ENCODE data around the gene DAB2IP. TPM values are rescaled to one million over a fixed set of nuclear protein-coding genes. Genes with fewer than 3 reads are reported as not detected.
"Not testable (repeated sequence)": the region's sequence is repeated elsewhere in the genome, so short reads cannot be mapped to it uniquely, and the experiment has no call there.

The DAB2IP gene
- total and polyA plus RNA-seq, 5 donors, result 25.5 to 55.0 (median 42.1) TPM

- intact Hi-C loops (cut with DNase I), result no loop called here
- Histone ChIP-seq H3K27ac (ENCODE audit: low read length) (peak overlapping the region; percentile 71), H3K4me3 (ENCODE audit: low read length) (no peak overlapping the region), H3K4me1 (ENCODE audit: control insufficient read depth, insufficient read depth, low read length) (peaks cover 25% of the 10 kb centered on the region), H3K9me3 (ENCODE audit: control insufficient read depth, low read length) (no peaks in the 10 kb centered on the region), H3K27me3 (ENCODE audit: control insufficient read depth, insufficient read depth) (no peaks in the 10 kb centered on the region)
- 47% methylated on average over 11 of the region's 11 CpGs for WGBS
- no peak for DNase-seq
- ATAC-seq, result no peak
Measured at GRCh38 chr9:121613009-121613752, 38.3 kb upstream of the DAB2IP start.

DNA sequence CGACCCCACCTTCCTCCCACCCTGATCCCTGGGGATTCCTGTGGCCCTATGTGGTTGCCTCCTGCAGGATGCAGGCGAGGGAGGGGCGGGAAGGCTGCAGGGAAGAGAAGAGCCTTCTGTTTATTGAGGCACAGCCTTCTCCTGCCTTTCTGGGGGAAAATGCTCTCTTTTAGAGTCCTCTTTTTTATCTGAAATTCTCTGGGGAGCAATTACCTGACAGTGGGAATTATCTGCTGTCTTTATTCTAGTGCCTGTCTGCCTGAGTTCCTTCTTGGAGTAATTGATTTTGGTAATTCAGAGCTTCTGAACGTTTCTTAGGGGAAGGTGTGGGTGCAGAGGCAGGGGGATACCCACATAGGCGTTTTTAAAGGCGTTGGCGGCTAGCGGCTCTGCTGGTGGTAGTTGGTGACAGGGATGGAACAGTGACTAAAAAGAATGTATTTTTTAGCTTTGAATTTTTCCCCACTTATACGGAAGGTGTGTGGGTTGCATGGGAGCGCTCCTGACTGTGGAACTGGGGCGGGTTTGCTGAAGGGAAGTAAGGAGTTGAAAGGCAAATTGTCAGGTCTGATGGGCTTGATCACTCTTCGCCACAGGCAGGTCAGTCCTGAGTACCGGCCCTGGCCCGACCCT is 35.2 kb upstream of the DAB2IP start:
- H3K4me3 ChIP-seq (ENCODE audit: low read length), result no peak overlapping the region
- no peak overlapping the region for H3K27ac ChIP-seq (ENCODE audit: low read length)
- H3K4me1 ChIP-seq (ENCODE audit: control insufficient read depth, insufficient read depth, low read length), result peaks cover 10% of the 10 kb centered on the region
- no peak for ATAC-seq
- DNase-seq, result no peak
- H3K9me3 ChIP-seq (ENCODE audit: control insufficient read depth, low read length), result no peaks in the 10 kb centered on the region
- WGBS, result 84% methylated on average over 14 of the region's 14 CpGs
- no peaks in the 10 kb centered on the region for H3K27me3 ChIP-seq (ENCODE audit: control insufficient read depth, insufficient read depth)
- intact Hi-C loops (cut with DNase I), result no loop called here

DNA sequence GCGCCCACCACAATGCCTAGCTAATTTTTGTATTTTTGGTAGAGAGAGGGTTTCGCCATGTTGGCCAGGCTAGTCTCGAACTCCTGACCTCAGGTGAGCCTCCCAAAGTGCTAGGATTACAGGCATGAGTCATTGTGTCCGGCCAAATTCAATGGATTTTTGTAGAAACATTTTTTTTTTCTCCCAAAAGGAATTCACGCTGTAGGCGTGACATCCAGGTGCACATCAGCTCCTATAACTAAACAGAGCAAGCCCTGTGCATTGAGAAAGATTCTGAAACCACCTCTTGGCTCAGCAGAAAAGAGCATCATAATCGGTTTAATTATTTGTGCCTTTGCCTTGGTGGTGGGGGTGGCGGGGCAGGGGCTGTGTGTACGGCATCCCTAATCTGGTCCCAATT is 32.9 kb upstream of the DAB2IP start:
- ATAC-seq (no peak), DNase-seq (peak in 1 of 3 donors; percentile 3)
- Histone ChIP-seq H3K27ac (ENCODE audit: low read length) (no peak overlapping the region), H3K4me3 (ENCODE audit: low read length) (no peak overlapping the region), H3K9me3 (ENCODE audit: control insufficient read depth, low read length) (no peaks in the 10 kb centered on the region), H3K27me3 (ENCODE audit: control insufficient read depth, insufficient read depth) (no peaks in the 10 kb centered on the region), H3K4me1 (ENCODE audit: control insufficient read depth, insufficient read depth, low read length) (peaks cover 2% of the 10 kb centered on the region)
- WGBS, result 83% methylated on average over 9 of the region's 9 CpGs
- intact Hi-C loops (cut with DNase I), result no loop called here

DNA sequence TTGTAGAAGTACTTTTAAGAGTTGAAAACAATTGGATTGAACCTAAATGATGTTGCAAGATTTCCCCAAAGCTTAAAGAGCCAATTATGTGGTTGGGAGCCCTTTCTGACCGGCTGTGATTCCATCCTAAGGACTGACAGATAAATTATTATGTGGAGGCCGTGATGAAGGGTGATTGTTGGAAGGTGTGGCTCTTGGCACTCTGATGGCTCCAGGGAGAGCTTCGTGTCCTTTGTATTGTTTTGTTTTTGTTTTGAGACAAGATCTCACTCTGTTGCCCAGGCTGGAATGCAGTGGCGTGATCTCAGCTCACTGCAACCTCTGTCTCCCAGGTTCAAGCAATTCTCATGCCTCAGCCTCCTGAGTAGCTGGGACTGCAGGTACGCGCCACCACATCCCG is 32.5 kb upstream of the DAB2IP start:
- H3K9me3 ChIP-seq (ENCODE audit: control insufficient read depth, low read length); H3K4me1 ChIP-seq (ENCODE audit: control insufficient read depth, insufficient read depth, low read length); intact Hi-C loops (cut with DNase I); H3K27me3 ChIP-seq (ENCODE audit: control insufficient read depth, insufficient read depth); H3K4me3 ChIP-seq (ENCODE audit: low read length); ATAC-seq: not testable (repeated sequence)
- peak in 1 of 3 donors; percentile 14 for DNase-seq
- 74% methylated on average over 7 of the region's 7 CpGs for WGBS
- peak overlapping the region; percentile 86 for H3K27ac ChIP-seq (ENCODE audit: low read length)

GRCh38 chr9:121619545-121620324 is 31.7 kb upstream of the DAB2IP start:
- intact Hi-C loops (cut with DNase I), result no loop called here
- Histone ChIP-seq H3K27me3 (ENCODE audit: control insufficient read depth, insufficient read depth) (no peaks in the 10 kb centered on the region), H3K4me1 (ENCODE audit: control insufficient read depth, insufficient read depth, low read length) (peaks cover 2% of the 10 kb centered on the region), H3K27ac (ENCODE audit: low read length) (peak overlapping the region; percentile 86), H3K4me3 (ENCODE audit: low read length) (no peak overlapping the region), H3K9me3 (ENCODE audit: control insufficient read depth, low read length) (no peaks in the 10 kb centered on the region)
- peak; percentile 65 to 80 (median 77) for DNase-seq
- WGBS, result 65% methylated on average over 11 of the region's 11 CpGs
- peak; percentile 70 to 87 for ATAC-seq

- intact Hi-C loops (cut with DNase I), result no loop called here
Measured at GRCh38 chr9:121620325-121620673, 31.1 kb upstream of the DAB2IP start.

DNA sequence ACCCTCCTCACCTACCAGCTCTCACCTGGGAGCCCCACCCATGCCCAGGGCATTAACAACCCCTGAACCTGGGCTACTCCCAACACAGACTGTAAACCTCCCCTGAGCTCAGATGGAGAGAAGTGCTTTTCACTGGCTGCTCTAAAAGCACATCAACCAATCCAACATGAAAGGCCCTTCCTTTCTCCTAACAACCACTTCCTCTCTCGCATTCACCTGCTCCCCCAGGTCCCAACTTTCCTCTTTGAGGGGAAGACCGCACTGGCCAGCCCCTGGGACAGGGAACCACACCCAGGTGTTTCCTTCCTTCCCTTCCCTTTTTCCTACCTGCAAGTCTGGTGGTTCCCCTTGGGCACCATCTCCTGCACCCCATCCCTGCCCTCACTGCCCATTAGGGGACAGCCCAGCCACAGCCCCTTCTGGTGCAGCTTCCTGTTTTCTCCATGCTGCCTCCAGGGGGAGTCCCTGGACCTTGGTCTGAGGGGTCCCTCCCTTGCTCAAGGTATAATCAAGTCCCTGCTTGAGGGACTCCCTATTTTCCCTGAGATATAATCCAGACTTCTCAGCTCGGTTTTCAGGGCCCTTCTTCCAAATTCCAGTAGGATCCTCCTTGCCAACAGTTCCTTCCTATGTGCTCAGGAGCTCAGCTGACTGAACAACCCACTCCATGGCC is 30.5 kb upstream of the DAB2IP start:
- H3K4me1 ChIP-seq (ENCODE audit: control insufficient read depth, insufficient read depth, low read length), result peaks cover 2% of the 10 kb centered on the region
- H3K9me3 ChIP-seq (ENCODE audit: control insufficient read depth, low read length), result no peaks in the 10 kb centered on the region
- no peak overlapping the region for H3K27ac ChIP-seq (ENCODE audit: low read length)
- ATAC-seq (no peak), DNase-seq (peak in 1 of 3 donors; percentile 35)
- WGBS, result 53% methylated on average over 3 of the region's 3 CpGs
- no peaks in the 10 kb centered on the region for H3K27me3 ChIP-seq (ENCODE audit: control insufficient read depth, insufficient read depth)
- intact Hi-C loops (cut with DNase I), result no loop called here
- no peak overlapping the region for H3K4me3 ChIP-seq (ENCODE audit: low read length)

More at GRCh38 chr9:121620325-121620673, 31.1 kb upstream of the DAB2IP start:
- H3K27ac ChIP-seq (ENCODE audit: low read length), result peak overlapping the region; percentile 47
- WGBS, result 75% methylated on average over 3 of the region's 3 CpGs
- H3K9me3 ChIP-seq (ENCODE audit: control insufficient read depth, low read length), result no peaks in the 10 kb centered on the region
- no peak for DNase-seq
- no peak for ATAC-seq
- no peaks in the 10 kb centered on the region for H3K27me3 ChIP-seq (ENCODE audit: control insufficient read depth, insufficient read depth)
- peaks cover 2% of the 10 kb centered on the region for H3K4me1 ChIP-seq (ENCODE audit: control insufficient read depth, insufficient read depth, low read length)
- no peak overlapping the region for H3K4me3 ChIP-seq (ENCODE audit: low read length)

DNA sequence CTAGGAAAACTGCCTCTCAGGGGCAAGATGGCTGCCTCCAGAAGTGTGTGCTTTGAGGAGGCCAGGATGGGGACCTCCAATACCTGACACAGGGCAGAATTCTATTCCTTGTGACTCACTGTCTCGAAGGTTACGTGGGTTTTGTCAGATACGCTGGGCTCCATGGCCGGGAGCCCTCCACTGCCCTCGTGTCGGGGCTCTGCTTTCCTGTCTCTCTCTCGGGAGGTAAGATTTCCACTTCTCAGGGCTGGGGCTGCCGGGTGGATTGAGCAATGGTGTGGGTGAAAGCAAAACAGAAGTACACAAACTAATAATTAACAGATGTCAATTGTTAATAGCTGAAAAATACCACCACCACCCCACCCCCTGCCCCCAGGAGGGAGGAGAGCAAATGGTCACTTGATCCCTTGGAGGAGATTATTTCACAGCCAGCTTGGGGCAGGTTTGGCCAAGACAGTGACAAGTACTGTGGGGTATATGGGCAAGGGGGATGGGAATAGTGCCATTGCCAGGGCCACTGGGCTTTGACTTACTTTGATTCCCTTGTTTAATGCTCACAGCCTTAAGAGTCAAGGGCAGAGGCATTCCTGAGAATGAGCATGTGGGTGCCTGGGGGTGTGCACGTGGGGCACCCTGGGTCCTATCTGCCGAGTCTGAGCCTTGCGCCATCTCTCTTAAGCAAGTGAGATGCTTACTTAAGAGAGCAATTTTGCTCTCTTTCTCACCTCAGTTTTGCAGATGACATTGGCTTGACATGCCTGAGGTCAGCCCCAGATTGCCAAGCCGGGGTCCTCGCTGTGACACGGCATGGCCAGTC is 28.8 kb upstream of the DAB2IP start:
- no peaks in the 10 kb centered on the region for H3K27me3 ChIP-seq (ENCODE audit: control insufficient read depth, insufficient read depth)
- no peaks in the 10 kb centered on the region for H3K9me3 ChIP-seq (ENCODE audit: control insufficient read depth, low read length)
- no peak for DNase-seq
- intact Hi-C loops (cut with DNase I), result no loop called here
- no peak overlapping the region for H3K27ac ChIP-seq (ENCODE audit: low read length)
- H3K4me1 ChIP-seq (ENCODE audit: control insufficient read depth, insufficient read depth, low read length), result peaks cover 2% of the 10 kb centered on the region
- peak in 1 of 2 donors; percentile 2 for ATAC-seq
- WGBS, result 70% methylated on average over 14 of the region's 14 CpGs
- no peak overlapping the region for H3K4me3 ChIP-seq (ENCODE audit: low read length)

- H3K4me1 ChIP-seq (ENCODE audit: control insufficient read depth, insufficient read depth, low read length); H3K4me3 ChIP-seq (ENCODE audit: low read length); H3K27ac ChIP-seq (ENCODE audit: low read length); H3K9me3 ChIP-seq (ENCODE audit: control insufficient read depth, low read length); DNase-seq; ATAC-seq; intact Hi-C loops (cut with DNase I); H3K27me3 ChIP-seq (ENCODE audit: control insufficient read depth, insufficient read depth): not testable (repeated sequence)
- whole genome bisulfite sequencing, result 96% methylated on average over 2 of the region's 2 CpGs
Measured at GRCh38 chr9:121623430-121623829, 28.0 kb upstream of the DAB2IP start.

- H3K27me3 ChIP-seq (ENCODE audit: control insufficient read depth, insufficient read depth), result no peaks in the 10 kb centered on the region
- H3K9me3 ChIP-seq (ENCODE audit: control insufficient read depth, low read length), result no peaks in the 10 kb centered on the region
- no peak overlapping the region for H3K27ac ChIP-seq (ENCODE audit: low read length)
- intact Hi-C loops (cut with DNase I), result no loop called here
- WGBS, result 71% methylated on average over 3 of the region's 3 CpGs
- no peak overlapping the region for H3K4me3 ChIP-seq (ENCODE audit: low read length)
- no peak for ATAC-seq
- peaks cover 2% of the 10 kb centered on the region for H3K4me1 ChIP-seq (ENCODE audit: control insufficient read depth, insufficient read depth, low read length)
- DNase-seq, result no peak
Measured at GRCh38 chr9:121625590-121625989, 25.8 kb upstream of the DAB2IP start.

All from right cardiac atrium (tissue), 5 donors.